Adrenal gland (tissue), 5 donors: Measurements from ENCODE around the gene TANC1.

Source experiments
- POLR2A ChIP-seq, 2 donors: fragments of 450-650 bp; IDR thresholded peaks; one replicate each; pipeline ENCODE4 v1.6.1; 2017; ENCODE audit warnings: antibody characterized with exemption in 2 of 2, mild to moderate bottlenecking in 2 of 2, moderate library complexity in 1 of 2
- TF ChIP-seq, protein P1 (sequence below), 6 experiments: fragments of 450-650 bp in 4 of 6; fragments of 200-600 bp in 2 of 6; sonication (generic) in 1 of 6; IDR thresholded peaks; 1 replicate in 5 of 6; 2 replicates in 1 of 6; pipeline versions ENCODE4 v1.5.1 to v1.8.0; 2016 to 2021; ENCODE audit warnings: antibody characterized with exemption in 6 of 6, mild to moderate bottlenecking in 2 of 6, moderate library complexity in 1 of 6
- donor health status: DM: no; HTN: no; CAD: no.

GRCh38 chr2:159136391-159136790 is 168.0 kb downstream of the TANC1 start:
- TF ChIP-seq, protein P1, sequence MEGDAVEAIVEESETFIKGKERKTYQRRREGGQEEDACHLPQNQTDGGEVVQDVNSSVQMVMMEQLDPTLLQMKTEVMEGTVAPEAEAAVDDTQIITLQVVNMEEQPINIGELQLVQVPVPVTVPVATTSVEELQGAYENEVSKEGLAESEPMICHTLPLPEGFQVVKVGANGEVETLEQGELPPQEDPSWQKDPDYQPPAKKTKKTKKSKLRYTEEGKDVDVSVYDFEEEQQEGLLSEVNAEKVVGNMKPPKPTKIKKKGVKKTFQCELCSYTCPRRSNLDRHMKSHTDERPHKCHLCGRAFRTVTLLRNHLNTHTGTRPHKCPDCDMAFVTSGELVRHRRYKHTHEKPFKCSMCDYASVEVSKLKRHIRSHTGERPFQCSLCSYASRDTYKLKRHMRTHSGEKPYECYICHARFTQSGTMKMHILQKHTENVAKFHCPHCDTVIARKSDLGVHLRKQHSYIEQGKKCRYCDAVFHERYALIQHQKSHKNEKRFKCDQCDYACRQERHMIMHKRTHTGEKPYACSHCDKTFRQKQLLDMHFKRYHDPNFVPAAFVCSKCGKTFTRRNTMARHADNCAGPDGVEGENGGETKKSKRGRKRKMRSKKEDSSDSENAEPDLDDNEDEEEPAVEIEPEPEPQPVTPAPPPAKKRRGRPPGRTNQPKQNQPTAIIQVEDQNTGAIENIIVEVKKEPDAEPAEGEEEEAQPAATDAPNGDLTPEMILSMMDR (IDR thresholded peaks at IDR 0.05): no peak
- no peak for TF ChIP-seq POLR2A (IDR thresholded peaks at IDR 0.05)
